HS-5 (cell line): ENCODE measurements around the gene SLC35F2.
"Not testable (repeated sequence)": the region's sequence is repeated elsewhere in the genome, so short reads cannot be mapped to it uniquely, and the experiment has no call there.

Source experiments
- DNase-seq: peaks from one replicate; pipeline ENCODE4 v3.0.0-alpha.2; 2012; ENCODE audit warnings: low read depth

Gene SLC35F2, protein sequence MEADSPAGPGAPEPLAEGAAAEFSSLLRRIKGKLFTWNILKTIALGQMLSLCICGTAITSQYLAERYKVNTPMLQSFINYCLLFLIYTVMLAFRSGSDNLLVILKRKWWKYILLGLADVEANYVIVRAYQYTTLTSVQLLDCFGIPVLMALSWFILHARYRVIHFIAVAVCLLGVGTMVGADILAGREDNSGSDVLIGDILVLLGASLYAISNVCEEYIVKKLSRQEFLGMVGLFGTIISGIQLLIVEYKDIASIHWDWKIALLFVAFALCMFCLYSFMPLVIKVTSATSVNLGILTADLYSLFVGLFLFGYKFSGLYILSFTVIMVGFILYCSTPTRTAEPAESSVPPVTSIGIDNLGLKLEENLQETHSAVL

DNA sequence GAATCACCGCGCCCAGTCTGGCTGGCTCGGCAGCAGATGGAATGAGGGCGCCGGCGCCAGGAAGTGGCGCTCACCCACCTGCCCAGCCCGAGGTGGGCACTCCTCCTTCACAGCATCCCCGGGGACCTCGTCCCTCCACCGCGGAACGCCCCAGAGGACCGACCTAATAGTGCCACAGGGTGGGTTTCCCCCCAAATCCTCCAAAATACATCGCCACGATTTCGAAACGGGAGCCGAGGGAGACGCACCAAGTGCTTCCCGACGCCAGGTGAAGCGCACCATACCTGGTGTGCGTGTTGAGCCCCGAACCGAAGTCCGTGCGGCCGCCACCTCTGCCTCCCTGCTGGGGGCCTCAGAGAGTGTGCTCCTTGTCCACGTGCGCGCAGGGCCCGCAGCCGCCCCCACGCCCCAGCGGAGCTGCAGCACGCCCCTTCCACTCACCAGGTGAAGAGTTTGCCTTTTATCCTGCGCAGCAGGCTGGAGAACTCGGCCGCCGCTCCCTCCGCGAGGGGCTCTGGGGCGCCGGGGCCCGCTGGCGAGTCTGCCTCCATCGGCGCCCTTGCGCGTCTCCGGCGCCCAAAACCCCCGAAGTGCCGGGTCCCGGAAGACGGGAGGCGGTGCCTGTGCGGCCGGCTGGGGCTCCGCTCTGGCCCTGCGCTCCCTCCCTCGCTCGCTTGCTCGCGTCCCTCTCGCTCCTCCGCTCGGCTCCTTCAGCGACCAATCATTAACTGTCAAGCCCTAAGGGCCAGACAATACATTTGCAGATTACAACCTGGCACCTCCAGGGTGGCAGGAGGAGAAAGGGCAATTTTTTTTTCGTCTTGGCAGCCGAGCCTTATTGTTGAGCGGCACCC is at the start of gene SLC35F2:
Gene SLC35F2 (minus strand): TSS at position 571 of the 854 bp plus-strand sequence. CDS start 20 bp downstream, at position 551.
- no peak for DNase-seq

DNA sequence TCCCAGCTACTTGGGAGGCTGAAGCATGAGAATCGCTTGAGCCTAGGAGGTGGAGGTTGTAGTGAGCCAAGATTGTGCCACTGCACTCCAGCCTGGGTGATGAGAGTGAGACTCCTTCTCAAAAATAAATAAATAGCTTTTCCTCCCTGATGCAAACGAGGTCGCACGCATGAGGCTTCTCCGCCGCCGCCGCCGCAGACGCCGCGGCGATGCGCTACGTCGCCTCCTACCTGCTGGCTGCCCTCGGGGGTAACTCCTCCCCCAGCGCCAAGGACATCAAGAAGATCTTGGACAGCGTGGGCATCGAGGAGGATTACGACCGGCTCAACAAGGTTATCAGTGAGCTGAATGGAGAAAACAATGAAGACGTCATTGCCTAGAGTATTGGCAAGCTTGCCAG is 49.6 kb upstream of the SLC35F2 start:
- no peak for DNase-seq

DNA sequence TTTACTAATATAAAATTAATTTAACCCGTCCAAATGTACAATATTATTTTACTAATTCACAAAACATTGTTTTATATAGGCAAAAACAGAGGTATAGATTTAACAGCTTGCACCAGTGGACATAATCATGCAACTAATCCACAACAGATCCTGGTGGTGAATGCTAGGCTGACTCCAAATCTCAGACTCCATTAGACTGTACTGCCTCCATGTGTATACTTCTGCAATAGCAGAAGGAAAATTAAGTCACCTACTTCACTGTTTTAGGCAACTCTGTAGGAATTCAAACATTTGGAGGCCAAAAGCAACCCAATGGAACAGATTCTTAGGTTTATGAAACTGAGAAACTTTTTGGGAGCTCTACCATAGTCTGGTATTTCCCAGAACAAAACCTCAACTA is 39.7 kb upstream of the SLC35F2 start:
- no peak for DNase-seq

DNA sequence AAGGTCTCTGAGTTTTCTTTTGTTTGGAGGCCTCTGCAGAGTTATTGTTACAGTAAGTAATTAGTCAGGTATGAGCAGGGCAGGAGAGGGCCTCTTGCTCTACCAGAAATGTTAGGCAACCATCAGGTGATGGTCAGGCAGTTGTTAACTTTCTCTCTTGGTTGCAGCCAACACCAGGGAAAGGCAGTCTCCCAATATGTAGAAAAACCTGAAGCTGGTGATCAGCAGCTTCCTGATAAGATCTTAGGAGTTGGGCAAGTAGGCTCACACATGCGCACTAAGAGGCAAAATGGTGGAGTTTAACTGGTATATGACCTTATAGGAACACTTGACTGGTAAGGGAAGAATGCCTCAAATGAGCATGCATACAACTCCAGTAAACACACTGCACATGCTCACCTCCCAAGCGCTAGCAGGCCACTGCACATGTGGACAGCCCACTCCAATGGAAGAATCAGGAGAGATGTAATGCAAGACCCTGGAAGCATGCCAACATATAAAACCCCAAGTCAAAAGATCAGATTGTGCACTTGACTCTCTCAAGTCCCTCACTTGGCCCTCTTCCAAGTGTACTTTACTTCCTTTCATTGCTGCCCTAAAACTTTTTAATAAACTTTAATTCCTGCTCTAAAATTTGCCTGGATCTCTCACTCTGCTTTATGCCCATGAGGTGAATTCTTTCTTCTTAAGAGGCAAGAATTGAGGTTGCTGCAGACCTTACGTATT is 23.7 kb upstream of the SLC35F2 start:
- DNase-seq = no peak

DNA sequence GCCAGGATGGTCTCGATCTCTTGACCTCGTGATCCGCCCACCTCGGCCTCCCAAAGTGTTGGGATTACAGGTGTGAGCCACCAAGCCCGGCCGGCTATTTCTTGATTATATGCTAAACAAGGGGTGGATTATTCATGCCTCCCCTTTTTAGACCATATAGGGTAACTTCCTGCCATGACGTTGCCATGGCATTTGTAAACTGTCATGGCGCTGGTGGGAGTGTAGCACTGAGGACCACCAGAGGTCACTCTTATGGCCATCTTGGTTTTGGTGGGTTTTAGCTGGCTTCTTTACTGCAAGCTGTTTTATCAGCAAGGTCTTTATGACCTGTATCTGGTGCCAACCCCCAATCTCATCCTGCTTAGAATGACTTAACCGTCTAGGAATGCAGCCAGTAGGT is 22.9 kb upstream of the SLC35F2 start:
- not testable (repeated sequence) for DNase-seq

DNA sequence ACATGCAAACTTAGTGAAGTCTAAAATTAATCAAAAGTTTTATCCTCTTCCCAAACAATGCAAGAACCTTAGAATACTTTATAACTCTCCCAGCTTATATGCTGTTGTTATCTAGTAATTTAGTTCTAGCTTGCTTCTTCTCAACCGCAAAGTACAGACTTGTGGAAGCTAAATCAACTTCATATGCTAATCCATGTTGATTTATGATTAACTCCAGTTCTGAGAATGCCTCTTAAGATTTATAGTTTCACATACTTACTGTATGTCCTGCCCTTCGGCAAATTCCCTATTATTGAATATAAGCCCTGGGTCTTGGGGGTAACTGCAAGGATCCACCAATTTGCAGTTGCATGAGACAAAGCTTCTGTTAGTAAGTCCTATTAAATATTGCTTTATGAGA is 17.6 kb upstream of the SLC35F2 start:
- DNase-seq = no peak

DNA sequence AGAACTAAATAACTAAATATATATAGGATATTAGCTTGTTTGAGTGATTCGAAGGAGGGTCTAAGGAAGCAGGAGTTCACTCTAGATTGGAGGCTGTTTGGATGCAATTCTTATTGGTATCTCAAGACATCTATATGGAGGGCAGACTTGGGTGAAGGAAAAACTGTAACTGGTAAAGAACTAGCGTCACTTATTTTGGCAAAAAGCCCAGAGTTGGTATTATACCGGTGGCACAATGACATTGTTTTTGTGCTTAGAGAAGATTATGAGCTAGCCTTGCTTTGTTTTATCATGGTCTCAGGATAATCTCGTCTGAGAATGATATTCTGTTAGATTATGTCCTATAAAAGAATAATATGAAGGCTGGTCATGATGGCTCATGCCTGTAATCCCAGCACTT is 6.0 kb upstream of the SLC35F2 start:
- DNase-seq = no peak

DNA sequence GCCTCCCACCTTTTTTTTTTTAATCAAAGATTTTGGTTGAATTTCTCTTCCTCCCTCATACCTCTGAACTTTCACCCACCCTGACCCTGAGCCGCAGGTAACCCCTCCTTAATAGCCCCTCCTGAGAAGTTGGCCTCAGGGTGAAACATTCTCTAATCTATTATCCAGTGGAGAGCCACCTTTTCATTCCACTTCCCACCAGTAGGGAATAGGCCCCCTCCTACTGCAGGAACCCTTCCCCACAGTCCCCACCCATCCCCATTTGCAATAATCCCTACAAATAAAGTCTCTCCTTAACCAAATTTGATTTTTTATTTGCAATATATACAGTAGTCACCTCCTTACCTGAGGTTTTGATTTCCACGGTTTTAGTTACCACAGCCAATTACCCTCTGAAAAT is 2.1 kb upstream of the SLC35F2 start:
- no peak for DNase-seq

DNA sequence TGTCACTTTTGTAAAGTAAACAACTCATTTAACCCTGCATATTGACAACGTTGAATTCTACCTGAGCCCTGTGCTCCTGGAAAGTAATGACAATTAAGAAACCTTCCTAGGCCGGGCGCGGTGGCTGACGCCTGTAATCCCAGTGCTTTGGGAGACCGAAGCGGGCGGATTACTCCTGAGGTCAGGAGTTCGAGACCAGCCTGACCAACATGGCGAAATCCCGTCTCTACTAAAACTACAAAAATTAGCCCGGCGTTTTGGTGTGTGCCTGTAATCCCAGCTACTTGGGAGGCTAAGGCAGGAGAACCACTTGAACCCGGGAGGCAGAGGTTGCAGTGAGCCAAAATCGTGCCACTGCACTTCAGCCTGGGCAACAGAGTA is 1.6 kb upstream of the SLC35F2 start:
- not testable (repeated sequence) for DNase-seq

DNA sequence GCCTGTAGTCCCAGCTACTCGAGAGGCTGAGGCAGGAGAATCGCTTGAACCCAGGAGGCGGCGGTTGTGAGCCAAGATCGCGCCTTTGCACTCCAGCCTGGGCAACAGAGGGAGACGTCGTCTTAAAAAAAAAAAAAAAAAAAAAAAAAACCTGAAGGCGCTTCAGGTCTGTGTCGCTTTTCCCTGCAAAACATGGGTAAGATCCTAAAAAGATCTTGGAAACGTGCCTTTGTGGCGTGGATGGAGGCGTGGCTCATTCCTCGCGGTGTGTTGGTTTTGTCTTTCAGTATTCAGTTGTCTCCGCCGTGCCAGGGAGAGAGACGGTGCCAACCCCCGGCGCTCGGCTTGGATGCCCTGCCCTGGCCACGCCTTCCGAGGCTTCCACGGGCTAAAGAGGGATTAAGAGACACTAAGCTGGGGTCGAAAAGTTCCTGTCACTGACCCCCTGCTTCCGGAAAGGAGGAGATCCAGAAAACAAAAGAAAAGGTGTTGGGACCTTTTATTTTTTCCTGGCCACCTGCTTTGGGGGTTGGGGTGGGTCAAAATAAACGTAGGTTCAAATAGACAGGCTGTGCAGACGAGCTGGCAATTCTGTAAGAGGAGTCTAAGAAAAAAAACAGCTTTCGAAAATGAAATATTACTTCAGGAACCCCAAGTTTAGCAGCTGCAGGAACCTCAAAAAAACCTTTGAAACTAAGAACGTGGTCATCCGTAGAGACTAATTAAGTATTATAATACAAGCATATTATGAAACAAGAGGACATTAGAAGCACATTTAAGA is 1.1 kb upstream of the SLC35F2 start:
- DNase-seq = no peak

DNA sequence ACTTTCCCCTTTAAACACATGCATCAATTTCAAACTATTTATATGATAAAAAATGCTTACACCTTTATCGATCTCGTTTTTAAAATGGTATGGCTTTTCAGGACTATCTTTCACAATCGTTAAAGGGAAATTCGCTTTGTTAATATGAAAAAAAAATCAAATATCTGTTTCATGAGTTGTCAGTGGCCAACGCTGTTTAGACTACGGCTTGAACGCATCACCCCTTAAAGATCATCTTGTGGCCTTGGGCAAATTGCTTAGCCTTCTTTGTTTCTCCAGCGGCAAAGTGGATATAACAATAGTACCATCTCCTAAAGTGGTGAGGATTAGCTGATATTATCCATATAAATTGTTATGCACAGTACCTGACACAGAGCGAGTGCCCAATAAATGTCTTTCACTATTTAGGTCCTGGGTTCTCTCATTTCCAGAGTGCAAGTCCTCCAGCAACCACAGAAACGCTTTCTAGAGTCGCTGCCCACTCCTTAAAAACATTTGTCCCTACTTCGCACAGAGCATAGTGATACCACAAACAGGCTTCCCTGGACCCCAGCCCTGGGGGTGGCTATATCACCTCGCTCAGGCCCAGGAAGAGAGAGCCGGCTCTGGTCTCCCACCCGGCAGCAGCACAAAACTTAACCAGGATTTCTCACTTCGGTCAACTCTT is 904 bp downstream of the SLC35F2 start:
- DNase-seq = no peak

DNA sequence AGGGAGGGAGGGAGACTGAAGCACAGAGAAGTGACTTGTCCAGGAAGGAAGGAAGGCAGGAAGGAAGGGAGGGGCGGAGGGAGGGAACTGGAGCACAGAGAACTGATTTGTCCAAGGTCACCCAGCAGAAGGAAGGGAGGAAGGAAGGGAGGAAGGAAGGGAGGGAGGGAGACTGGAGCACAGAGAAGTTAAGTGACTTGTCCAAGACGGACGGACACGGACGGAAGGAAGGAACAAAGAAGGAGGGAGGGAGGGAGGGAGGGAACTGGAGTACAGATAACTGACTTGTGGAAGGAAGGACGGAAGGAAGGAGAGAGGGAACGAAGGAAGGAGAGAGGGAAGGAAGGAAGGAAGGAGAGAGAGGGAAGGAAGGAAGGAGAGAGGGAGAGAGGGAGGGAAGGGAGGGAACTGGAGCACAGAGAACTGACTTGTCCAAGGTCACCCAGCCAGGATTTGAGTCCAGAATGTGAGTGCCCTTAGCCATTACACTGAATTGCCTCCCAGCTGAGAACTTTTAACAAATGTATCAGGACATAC is 1.5 kb downstream of the SLC35F2 start:
- no peak for DNase-seq

DNA sequence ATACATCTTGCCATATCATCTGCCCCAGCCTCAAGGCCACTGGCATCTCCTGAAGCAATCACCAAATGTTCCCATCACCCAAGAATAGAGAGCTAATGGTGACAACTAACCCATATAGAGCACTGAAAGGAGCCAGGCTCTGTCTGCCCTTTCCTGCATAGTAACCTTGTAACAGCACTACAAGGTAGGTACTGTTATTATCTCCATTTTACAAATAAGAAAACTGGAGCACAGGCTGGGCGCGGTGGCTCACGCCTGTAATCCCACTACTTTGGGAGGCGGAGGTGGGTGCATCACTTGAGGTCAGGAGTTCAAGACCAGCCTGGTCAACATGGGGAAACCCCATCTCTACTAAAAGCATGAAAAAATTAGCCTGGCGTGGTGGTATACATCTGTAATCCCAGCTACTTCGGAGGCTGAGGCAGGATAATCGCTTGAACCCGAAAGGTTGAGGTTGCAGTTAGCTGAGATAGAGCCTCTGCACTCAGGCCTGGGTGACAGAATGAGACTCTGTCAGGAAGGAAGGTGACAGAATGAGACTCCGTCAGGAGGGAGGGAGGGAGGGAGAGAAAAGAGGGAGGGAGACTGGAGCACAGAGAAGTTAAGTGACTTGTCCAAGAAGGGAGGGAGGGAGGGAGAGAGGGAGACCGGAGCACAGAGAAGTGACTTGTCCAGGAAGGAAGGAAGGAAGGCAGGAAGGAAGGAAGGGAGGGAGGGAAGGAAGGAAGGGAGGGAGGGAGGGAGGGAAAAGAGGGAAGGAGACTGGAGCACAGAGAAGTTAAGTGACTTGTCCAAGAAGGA is 2.2 kb downstream of the SLC35F2 start:
- DNase-seq = no peak

DNA sequence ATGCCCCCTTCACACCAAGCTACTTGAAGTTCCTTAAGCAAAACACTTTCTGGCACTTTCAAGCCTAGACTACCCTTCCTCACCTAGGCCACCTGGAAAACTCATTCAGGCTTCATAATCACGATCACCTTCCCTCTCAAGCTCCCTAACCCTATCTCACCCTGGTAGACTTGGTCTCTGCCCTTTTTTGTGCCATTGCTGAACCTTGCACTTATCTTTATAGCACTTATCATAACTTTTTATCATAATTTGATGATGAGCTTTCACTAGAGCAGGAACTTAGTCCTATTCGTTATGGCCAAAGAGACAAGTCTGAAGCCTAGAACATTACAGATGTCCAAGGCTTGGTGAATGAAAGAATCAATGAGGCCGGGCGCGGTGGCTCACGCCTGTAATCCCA is 5.5 kb downstream of the SLC35F2 start:
- no peak for DNase-seq

DNA sequence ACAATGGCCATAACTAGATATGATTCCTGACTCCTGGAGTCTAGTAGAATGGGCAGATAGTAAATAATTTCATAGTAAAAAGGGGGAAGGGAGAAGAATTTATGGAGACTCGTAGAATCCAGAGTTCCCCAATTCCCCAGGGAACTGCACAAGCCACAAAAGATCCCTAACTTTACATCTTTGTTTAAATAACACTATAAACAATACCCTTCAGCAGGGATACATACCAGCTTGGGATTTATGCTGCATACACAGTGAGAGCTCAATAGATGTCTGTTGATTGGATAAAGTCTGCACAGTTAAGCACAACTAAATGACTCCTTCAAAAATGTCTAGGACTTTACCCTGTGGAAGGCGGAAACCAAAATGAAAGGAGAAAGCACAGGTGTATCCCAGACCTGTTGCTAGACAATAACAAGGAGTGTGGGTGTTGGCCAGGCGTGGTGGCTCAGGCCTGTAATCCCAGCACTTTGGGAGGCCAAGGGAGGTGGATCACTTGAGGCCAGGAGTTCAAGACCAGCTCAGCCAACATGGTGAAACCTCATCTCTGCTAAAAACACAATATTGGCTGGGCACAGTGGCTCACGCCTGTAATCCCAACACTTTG is 6.8 kb downstream of the SLC35F2 start:
- no peak for DNase-seq

DNA sequence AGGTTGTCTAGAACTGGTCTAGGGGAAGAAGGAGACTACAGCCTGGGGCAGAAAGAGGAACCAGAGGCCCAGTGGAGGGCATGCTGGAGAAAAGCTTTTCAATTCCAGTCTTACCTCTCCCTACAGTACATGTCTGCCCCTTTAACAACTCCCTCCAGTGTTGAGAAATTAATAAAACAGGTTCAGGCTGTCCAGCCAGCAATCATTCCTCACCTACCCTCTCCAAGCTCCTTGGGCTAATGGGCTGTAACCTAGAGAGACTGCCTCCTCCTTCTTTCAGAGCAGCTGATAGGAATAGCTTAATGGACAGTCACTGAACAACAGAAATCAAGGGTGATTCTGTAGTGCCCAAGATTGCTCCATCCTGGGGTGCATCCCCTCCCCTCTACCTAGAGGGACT is 8.8 kb downstream of the SLC35F2 start:
- no peak for DNase-seq

DNA sequence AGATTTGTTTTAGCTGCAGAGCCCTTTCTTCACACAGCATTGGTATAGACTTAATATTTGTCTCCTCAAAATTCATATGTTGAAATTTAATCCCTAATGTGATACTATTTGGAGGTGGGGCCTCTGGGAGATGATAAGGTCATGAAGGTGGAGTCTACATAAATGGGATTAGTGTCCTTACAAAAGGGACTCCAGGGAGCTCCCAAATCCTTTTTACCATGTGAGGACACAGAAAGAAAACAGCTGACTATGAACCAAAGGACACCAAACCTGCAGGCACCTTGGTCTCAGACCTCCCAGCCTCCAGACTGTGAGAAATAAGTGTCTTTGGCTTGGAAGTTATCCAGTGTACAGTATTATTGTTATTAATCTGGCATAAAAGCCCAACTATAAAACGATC is 10.2 kb downstream of the SLC35F2 start:
- no peak for DNase-seq

DNA sequence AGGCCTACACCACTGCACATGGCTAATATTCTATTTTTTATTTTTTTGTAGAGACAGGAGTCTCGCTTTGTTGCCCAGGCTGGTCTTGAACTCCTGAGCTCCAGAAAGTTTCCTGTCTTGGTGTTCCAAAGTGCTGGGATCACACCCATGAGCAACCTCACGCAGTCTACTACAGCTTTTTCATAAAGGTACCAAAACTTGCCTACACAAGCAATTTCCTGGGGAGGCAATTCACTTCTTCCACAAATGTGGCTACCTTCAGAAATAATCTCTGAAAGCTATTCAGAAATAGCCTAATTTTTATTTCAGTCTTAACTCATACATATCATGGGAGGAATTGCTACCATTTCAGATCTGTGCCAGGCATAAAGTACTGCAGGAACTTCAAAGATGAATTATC is 11.4 kb downstream of the SLC35F2 start:
- no peak for DNase-seq

DNA sequence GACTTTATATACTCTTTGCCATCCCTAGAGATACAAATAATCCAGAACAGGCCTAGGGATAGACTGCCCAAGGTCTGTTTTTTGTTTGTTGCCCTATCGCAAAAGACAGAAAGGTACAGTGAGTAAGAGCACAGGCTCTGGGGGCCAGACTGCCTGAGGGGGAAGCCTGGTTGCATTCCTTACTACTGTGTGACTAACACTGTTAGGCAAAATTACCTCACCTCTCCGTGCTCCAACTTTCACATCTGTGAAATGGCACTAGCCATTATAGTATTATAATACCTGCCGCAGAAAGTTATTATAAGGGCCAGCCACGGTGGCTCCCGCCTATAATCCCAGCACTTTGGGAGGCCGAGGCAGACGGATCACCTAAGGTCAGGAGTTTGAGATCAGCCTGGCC is 14.5 kb downstream of the SLC35F2 start:
- no peak for DNase-seq
